IMR-90 (cell line): ENCODE measurements around the gene ZBTB46.

Experiments used
- CTCF ChIP-seq: conservative IDR thresholded peaks from 2 replicates; pipeline ENCODE4 v1.5.1; 2012; ENCODE audit warnings: mild to moderate bottlenecking, low read depth, low read length, improper control_type of control experiment
- MAFK ChIP-seq: IDR thresholded peaks from 2 replicates; pipeline ENCODE4 v1.6.1; 2012; ENCODE audit warnings: low read depth, low read length, improper control_type of control experiment
- POLR2A ChIP-seq: IDR thresholded peaks from 2 replicates; pipeline ENCODE4 v1.6.1; 2012; ENCODE audit warnings: mild to moderate bottlenecking, low read depth, low read length
- RAD21 ChIP-seq: IDR thresholded peaks from 2 replicates; pipeline ENCODE4 v1.6.1; 2012; ENCODE audit warnings: low read length, improper control_type of control experiment
- SMC3 ChIP-seq: fragments of 150-350 bp; IDR thresholded peaks from 2 replicates; pipeline ENCODE4 v1.6.1; 2016; ENCODE audit warnings: low read depth, mild to moderate bottlenecking, antibody characterized with exemption, low read length, moderate library complexity

- no peak for TF ChIP-seq SMC3
- TF ChIP-seq CTCF: no peak
- no peak for TF ChIP-seq POLR2A
- no peak for TF ChIP-seq RAD21
- TF ChIP-seq MAFK: no peak
Measured at GRCh38 chr20:63701329-63702035, 129.6 kb downstream of the ZBTB46 start.
